Keratinocyte (primary cell): Measurements from ENCODE around the gene BATF3. TPM values are rescaled to one million over a fixed set of nuclear protein-coding genes. Genes with fewer than 3 reads are reported as not detected.
"Not testable (repeated sequence)": the region's sequence is repeated elsewhere in the genome, so short reads cannot be mapped to it uniquely, and the experiment has no call there.

Experiments used
- DNase-seq: peaks from one replicate; pipeline ENCODE4 v3.0.0-alpha.2; 2011; ENCODE audit warnings: low read depth, missing footprints, low spot score
- FAIRE-seq: peaks from 2 replicates; lab custom pipeline; 2011; peaks lifted over from hg19 to GRCh38; lab: Jason Lieb, UNC
- H2AFZ ChIP-seq: 2 replicates; pipeline ENCODE4 v1.6.0; 2012; ENCODE audit warnings: low read length, control low read depth, inconsistent platforms; ENCODE audit not compliant: control insufficient read depth
- H3K27ac ChIP-seq: 2 replicates; pipeline ENCODE4 v1.5.1; 2011; ENCODE audit warnings: low read length; ENCODE audit not compliant: control insufficient read depth, insufficient read depth
- H3K27me3 ChIP-seq: 3 replicates; pipeline ENCODE4 v1.6.0; 2011; ENCODE audit warnings: low read length; ENCODE audit not compliant: control insufficient read depth, insufficient read depth; ENCODE audit errors: extremely low read depth
- H3K36me3 ChIP-seq, 2 experiments: 2 replicates in 1 of 2; 3 replicates in 1 of 2; pipeline ENCODE4 v1.5.1; 2011; ENCODE audit warnings: low read length in 2 of 2, mild to moderate bottlenecking in 1 of 2; ENCODE audit not compliant: control insufficient read depth in 2 of 2, insufficient read depth in 2 of 2; ENCODE audit errors: extremely low read depth in 1 of 2
- H3K4me1 ChIP-seq: 3 replicates; pipeline ENCODE4 v1.5.1; 2011; ENCODE audit warnings: low read length; ENCODE audit not compliant: control insufficient read depth, insufficient read depth; ENCODE audit errors: extremely low read depth
- H3K4me2 ChIP-seq: 3 replicates; pipeline ENCODE4 v1.6.0; 2011; ENCODE audit warnings: low read depth, low read length; ENCODE audit not compliant: control insufficient read depth, insufficient read depth; ENCODE audit errors: extremely low read depth
- H3K4me3 ChIP-seq, 3 experiments: fragments of 200-600 bp in 1 of 3; sonication (generic) in 1 of 3; 2 replicates in 2 of 3; 3 replicates in 1 of 3; pipeline ENCODE4 v1.5.1; 2011 to 2016; ENCODE audit warnings: low read length in 3 of 3, mild to moderate bottlenecking in 3 of 3, control low read depth in 2 of 3, inconsistent platforms in 1 of 3, low read depth in 1 of 3, mixed read lengths in 1 of 3, mixed run types in 1 of 3, moderate library complexity in 1 of 3; ENCODE audit not compliant: control insufficient read depth in 2 of 3, insufficient read depth in 2 of 3; ENCODE audit errors: extremely low read depth in 1 of 3
- H3K79me2 ChIP-seq: 2 replicates; pipeline ENCODE4 v1.6.0; 2012; ENCODE audit warnings: low read length; ENCODE audit not compliant: control insufficient read depth, insufficient read depth
- H3K9ac ChIP-seq: 3 replicates; pipeline ENCODE4 v1.6.0; 2011; ENCODE audit warnings: low read length; ENCODE audit not compliant: control insufficient read depth, insufficient read depth; ENCODE audit errors: extremely low read depth
- H3K9me1 ChIP-seq: 3 replicates; pipeline ENCODE4 v1.6.0; 2011; ENCODE audit warnings: low read length; ENCODE audit not compliant: control insufficient read depth, insufficient read depth; ENCODE audit errors: extremely low read depth
- H3K9me3 ChIP-seq: 2 replicates; pipeline ENCODE4 v1.5.1; 2012; ENCODE audit warnings: low read depth, low read length; ENCODE audit not compliant: control insufficient read depth
- H4K20me1 ChIP-seq: 3 replicates; pipeline ENCODE4 v1.6.0; 2011; ENCODE audit warnings: low read length; ENCODE audit not compliant: control insufficient read depth, insufficient read depth; ENCODE audit errors: extremely low read depth
- EZH2 ChIP-seq: IDR thresholded peaks from one replicate; pipeline ENCODE4 v1.6.1; 2012; ENCODE audit warnings: inconsistent platforms, mild to moderate bottlenecking, low read length, moderate library complexity
- dilution Hi-C: fragments of 300-500 bp; cut with MboI; formaldehyde crosslinking; loops from one replicate; pipeline ENCODE4 v1.7.0; 2020; ENCODE audit warnings: low sequenced_read_pairs; ENCODE audit not compliant: extremely low pct_ligation_motif_present
- polyA plus RNA-seq, 5 experiments: library from polyadenylated mRNA; depleted of rRNA in 3 of 5; stranded (reverse) in 3 of 5; stranded (forward) in 1 of 5; unstranded in 1 of 5; fragments of >200 nt; gene quantifications; 1 replicate in 1 of 5; 2 replicates in 3 of 5; 3 replicates in 1 of 5; pipeline versions ENCODE4 v1.2.1 to v1.2.3, GENCODE V29; 2011 to 2012; ENCODE audit warnings: missing spikeins in 2 of 5, low read depth in 1 of 5, low replicate concordance in 1 of 5
- TF ChIP-seq, protein P1 (sequence below), 3 experiments: IDR thresholded peaks in 1 of 3; conservative IDR thresholded peaks in 1 of 3; optimal IDR thresholded peaks in 1 of 3; 2 replicates in 2 of 3; 3 replicates in 1 of 3; pipeline versions ENCODE3 to v1.5.1; 2011; ENCODE audit warnings: low read length in 3 of 3, mild to moderate bottlenecking in 3 of 3, moderate library complexity in 2 of 3, control low read depth in 1 of 3, inconsistent platforms in 1 of 3; ENCODE audit not compliant: insufficient read depth in 2 of 3; ENCODE audit errors: extremely low read depth in 1 of 3

The BATF3 gene
- polyA plus RNA-seq, 1 donor (not counting 4 experiments of a cell fraction or from before 2014, with no cell fraction given), result not detected

DNA sequence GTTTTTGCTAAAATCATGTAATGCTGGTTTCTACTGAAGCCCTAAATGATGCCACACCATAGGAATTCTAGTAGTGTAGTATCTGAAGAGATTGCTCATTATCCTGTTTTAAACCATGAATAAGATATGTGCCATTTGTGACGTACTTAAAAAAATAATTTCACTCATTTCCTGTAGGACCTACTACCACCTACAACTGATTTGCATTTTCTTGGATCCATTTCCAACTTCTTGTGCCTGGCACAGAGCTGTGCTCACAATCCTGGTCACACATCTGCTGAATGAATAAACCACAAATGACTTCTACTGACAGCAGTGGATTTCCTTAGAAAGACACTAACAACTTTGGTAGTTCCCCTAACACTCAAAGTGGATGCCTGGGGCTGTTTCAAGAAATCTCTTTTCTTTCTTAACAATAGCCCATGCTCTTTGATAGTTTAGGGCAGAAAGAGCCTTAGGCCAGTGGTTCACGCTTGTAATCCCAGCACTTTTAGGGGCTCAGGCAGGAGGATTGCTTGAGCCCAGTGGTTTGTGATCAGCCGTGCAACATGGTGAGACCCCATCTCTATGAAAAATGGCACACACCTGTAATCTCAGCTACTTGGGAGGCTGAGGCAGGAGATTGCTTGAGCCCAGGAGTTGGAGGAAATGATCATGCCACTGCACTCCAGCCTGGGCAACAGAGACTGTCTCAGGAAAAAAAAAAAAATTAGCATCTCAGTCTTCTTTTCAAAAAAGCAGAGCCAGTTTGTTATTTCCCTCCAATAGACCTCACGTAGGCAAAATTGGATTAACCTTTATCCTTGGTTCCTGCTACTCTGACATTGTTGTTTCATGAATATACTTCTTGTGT, 13.0 kb upstream of the BATF3 start:
- FAIRE-seq (no peak), DNase-seq (no peak)
- no peak overlapping the region for H3K4me3 ChIP-seq
- H4K20me1 ChIP-seq, result no peaks in the 10 kb centered on the region
- no peak overlapping the region for H3K4me2 ChIP-seq
- H3K9me3 ChIP-seq, result no peaks in the 10 kb centered on the region
- H3K9me1 ChIP-seq, result no peaks in the 10 kb centered on the region
- TF ChIP-seq EZH2, result no peak
- TF ChIP-seq, protein P1, sequence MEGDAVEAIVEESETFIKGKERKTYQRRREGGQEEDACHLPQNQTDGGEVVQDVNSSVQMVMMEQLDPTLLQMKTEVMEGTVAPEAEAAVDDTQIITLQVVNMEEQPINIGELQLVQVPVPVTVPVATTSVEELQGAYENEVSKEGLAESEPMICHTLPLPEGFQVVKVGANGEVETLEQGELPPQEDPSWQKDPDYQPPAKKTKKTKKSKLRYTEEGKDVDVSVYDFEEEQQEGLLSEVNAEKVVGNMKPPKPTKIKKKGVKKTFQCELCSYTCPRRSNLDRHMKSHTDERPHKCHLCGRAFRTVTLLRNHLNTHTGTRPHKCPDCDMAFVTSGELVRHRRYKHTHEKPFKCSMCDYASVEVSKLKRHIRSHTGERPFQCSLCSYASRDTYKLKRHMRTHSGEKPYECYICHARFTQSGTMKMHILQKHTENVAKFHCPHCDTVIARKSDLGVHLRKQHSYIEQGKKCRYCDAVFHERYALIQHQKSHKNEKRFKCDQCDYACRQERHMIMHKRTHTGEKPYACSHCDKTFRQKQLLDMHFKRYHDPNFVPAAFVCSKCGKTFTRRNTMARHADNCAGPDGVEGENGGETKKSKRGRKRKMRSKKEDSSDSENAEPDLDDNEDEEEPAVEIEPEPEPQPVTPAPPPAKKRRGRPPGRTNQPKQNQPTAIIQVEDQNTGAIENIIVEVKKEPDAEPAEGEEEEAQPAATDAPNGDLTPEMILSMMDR (optimal IDR thresholded peaks at IDR 0.05 in 1 of 3, IDR thresholded peaks at IDR 0.05 in 1 of 3, conservative IDR thresholded peaks at IDR 0.05 in 1 of 3; ENCODE audit: extremely low read depth in 1 of 3, insufficient read depth in 2 of 3, low read length in 3 of 3), result no peak
- no peak overlapping the region for H2AFZ ChIP-seq
- H3K36me3 ChIP-seq, result no peaks in the 10 kb centered on the region
- no peak overlapping the region for H3K27ac ChIP-seq
- H3K4me1 ChIP-seq, result no peaks in the 10 kb centered on the region
- no peaks in the 10 kb centered on the region for H3K79me2 ChIP-seq
- dilution Hi-C loops, result no loop called here
- no peak overlapping the region for H3K9ac ChIP-seq
- H3K27me3 ChIP-seq, result peaks cover 4% of the 10 kb centered on the region

DNA sequence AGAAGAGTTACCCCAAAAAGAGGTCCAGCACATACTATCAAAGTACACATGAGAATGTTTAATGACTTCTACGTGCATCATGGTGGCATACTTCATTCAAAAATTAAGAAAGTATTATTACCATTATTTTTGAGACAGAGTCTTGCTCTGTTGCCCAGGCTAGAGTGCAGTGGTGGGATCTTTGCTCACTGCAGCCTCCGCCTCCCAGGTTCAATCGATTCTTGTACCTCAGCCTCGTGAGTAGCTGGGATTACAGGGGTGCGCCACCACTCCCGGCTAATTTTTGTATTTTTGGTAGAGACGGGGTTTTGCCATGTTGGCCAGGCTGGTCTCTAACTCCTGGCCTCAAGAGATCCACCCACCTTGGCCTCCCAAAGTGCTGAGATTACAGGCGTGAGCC, 12.3 kb upstream of the BATF3 start:
- H3K27me3 ChIP-seq, H3K9me1 ChIP-seq, H3K27ac ChIP-seq, H3K9me3 ChIP-seq, DNase-seq, H4K20me1 ChIP-seq, FAIRE-seq, H3K36me3 ChIP-seq, dilution Hi-C loops, H3K4me3 ChIP-seq, H2AFZ ChIP-seq, H3K4me1 ChIP-seq, H3K79me2 ChIP-seq, H3K4me2 ChIP-seq, H3K9ac ChIP-seq: not testable (repeated sequence)
